Endothelial cell of umbilical vein (primary cell): Measurements from ENCODE around the gene LBHD2. TPM values are rescaled to one million over a fixed set of nuclear protein-coding genes. Genes with fewer than 3 reads are reported as not detected.

Experiments
- BruUV-seq: library from RNA; stranded (reverse); fragments of 400-500 nt; replicated peaks from 2 replicates; lab custom pipeline; 2021; lab: Mats Ljungman, UMichigan
- CTCF ChIA-PET: fragments of 300-600, 350-600 bp; sonication (Branson Sonifier 250); formaldehyde crosslinking; loops from one replicate; lab custom pipeline; 2021; ENCODE audit warnings: antibody characterized with exemption, inconsistent platforms; lab: Charles Lee
- POLR2A ChIA-PET: fragments of 300-600, 350-600 bp; sonication (Branson Sonifier 250); formaldehyde crosslinking; loops from one replicate; lab custom pipeline; 2021; ENCODE audit warnings: antibody characterized with exemption, inconsistent platforms; lab: Charles Lee
- DNase-seq: peaks from one replicate; pipeline ENCODE4 v3.0.0-alpha.2; 2011; ENCODE audit warnings: low read depth, low spot score
- FAIRE-seq: peaks from 2 replicates; lab custom pipeline; 2011; peaks lifted over from hg19 to GRCh38; lab: Jason Lieb, UNC
- H2AFZ ChIP-seq: 2 replicates; pipeline ENCODE4 v1.6.0; 2012; ENCODE audit warnings: low read depth, low read length, control low read depth, inconsistent platforms
- H3K27ac ChIP-seq: 2 replicates; pipeline ENCODE4 v1.5.1; 2011; ENCODE audit warnings: low read depth, mild to moderate bottlenecking, control low read depth, low read length, moderate library complexity; ENCODE audit not compliant: insufficient read depth
- H3K27me3 ChIP-seq, 2 experiments: 2 replicates each; pipeline versions ENCODE4 v1.6.0 to v1.6.1; 2011; ENCODE audit warnings: low read length in 2 of 2, mixed read lengths in 1 of 2; ENCODE audit not compliant: control insufficient read depth in 2 of 2, insufficient read depth in 2 of 2
- H3K36me3 ChIP-seq, 2 experiments: 2 replicates in 1 of 2; 3 replicates in 1 of 2; pipeline ENCODE4 v1.5.1; 2011; ENCODE audit warnings: low read length in 2 of 2, mild to moderate bottlenecking in 1 of 2, moderate library complexity in 1 of 2; ENCODE audit not compliant: control insufficient read depth in 2 of 2, insufficient read depth in 2 of 2; ENCODE audit errors: extremely low read depth in 1 of 2
- H3K4me1 ChIP-seq: 3 replicates; pipeline ENCODE4 v1.5.1; 2011; ENCODE audit warnings: mild to moderate bottlenecking, low read length; ENCODE audit not compliant: control insufficient read depth, insufficient read depth; ENCODE audit errors: extremely low read depth
- H3K4me2 ChIP-seq: 2 replicates; pipeline ENCODE4 v1.6.1; 2011; ENCODE audit warnings: low read length, control low read depth, mixed read lengths; ENCODE audit not compliant: insufficient read depth
- H3K4me3 ChIP-seq, 3 experiments: fragments of 200-600 bp in 1 of 3; sonication (generic), shearing (Covaris generic) in 1 of 3; replicated peaks in 1 of 3; 2 replicates each; pipeline ENCODE4 v1.5.1; 2011 to 2016; ENCODE audit warnings: control low read depth in 3 of 3, low read length in 3 of 3, mild to moderate bottlenecking in 2 of 3, inconsistent platforms in 1 of 3, low read depth in 1 of 3, moderate library complexity in 1 of 3; ENCODE audit not compliant: insufficient read depth in 1 of 3
- H3K79me2 ChIP-seq: 2 replicates; pipeline ENCODE4 v1.6.0; 2012; ENCODE audit warnings: low read length, inconsistent platforms; ENCODE audit not compliant: control insufficient read depth, insufficient read depth
- H3K9ac ChIP-seq: replicated peaks from 2 replicates; pipeline ENCODE3; 2011; ENCODE audit warnings: low read length, control low read depth; ENCODE audit not compliant: insufficient read depth; ENCODE audit errors: extremely low read depth
- H3K9me1 ChIP-seq: replicated peaks from 3 replicates; pipeline ENCODE4 v1.6.0; 2011; ENCODE audit warnings: mild to moderate bottlenecking, low read length; ENCODE audit not compliant: control insufficient read depth, insufficient read depth; ENCODE audit errors: extremely low read depth
- H3K9me3 ChIP-seq: replicated peaks from 2 replicates; pipeline ENCODE4 v1.5.1; 2012; ENCODE audit warnings: low read length, inconsistent platforms; ENCODE audit not compliant: control insufficient read depth, insufficient read depth
- H4K20me1 ChIP-seq: replicated peaks from 2 replicates; pipeline ENCODE3; 2011; ENCODE audit warnings: mild to moderate bottlenecking, low read length; ENCODE audit not compliant: control insufficient read depth, insufficient read depth; ENCODE audit errors: extremely low read depth
- EZH2 ChIP-seq: IDR thresholded peaks from 2 replicates; pipeline ENCODE4 v1.6.1; 2012; ENCODE audit warnings: borderline replicate concordance, low read depth, mild to moderate bottlenecking, moderate library complexity, low read length, inconsistent platforms; ENCODE audit not compliant: severe bottlenecking
- FOS ChIP-seq: IDR thresholded peaks from 2 replicates; pipeline ENCODE4 v1.6.1; 2011; ENCODE audit warnings: mild to moderate bottlenecking, low read length, moderate library complexity, borderline replicate concordance; ENCODE audit not compliant: insufficient read depth
- GATA2 ChIP-seq: IDR thresholded peaks from 2 replicates; pipeline ENCODE4 v1.7.0; 2011; ENCODE audit warnings: low read depth, mild to moderate bottlenecking, moderate library complexity, mixed read lengths, low read length; ENCODE audit not compliant: insufficient read length, insufficient read depth
- JUN ChIP-seq: IDR thresholded peaks from 2 replicates; pipeline ENCODE4 v1.6.1; 2011; ENCODE audit warnings: borderline replicate concordance, low read depth; ENCODE audit not compliant: insufficient read length, insufficient read depth
- MYC ChIP-seq: IDR thresholded peaks from one replicate; pipeline ENCODE4 v1.6.1; 2011; ENCODE audit warnings: mild to moderate bottlenecking, low read depth, low read length
- POLR2A ChIP-seq: IDR thresholded peaks from 2 replicates; pipeline ENCODE4 v1.6.1; 2012; ENCODE audit warnings: low read depth, mild to moderate bottlenecking, control low read depth, low read length
- POLR2AphosphoS5 ChIP-seq: IDR thresholded peaks from 2 replicates; pipeline ENCODE4 v1.6.1; 2012; ENCODE audit warnings: low read depth, mild to moderate bottlenecking, control low read depth, low read length, moderate library complexity; ENCODE audit not compliant: insufficient read depth
- dilution Hi-C: fragments of 300-500 bp; cut with MboI; formaldehyde crosslinking; loops from one replicate; pipeline ENCODE4 v1.15.0; 2019; ENCODE audit warnings: low sequenced_read_pairs; ENCODE audit not compliant: extremely low pct_ligation_motif_present
- intact Hi-C: fragments of 100-400 bp; cut with micrococcal nuclease; formaldehyde crosslinking; loops from one replicate; pipeline ENCODE4 v1.10.0; 2022
- polyA plus RNA-seq, 4 experiments: library from polyadenylated mRNA; depleted of rRNA in 3 of 4; stranded (reverse) in 3 of 4; unstranded in 1 of 4; fragments of >200 nt; gene quantifications; 2 replicates each; pipeline versions ENCODE4 v1.2.1 to v1.2.3, GENCODE V29; 2011 to 2012; ENCODE audit warnings: missing spikeins in 1 of 4
- total RNA-seq: library from RNA; stranded (reverse); gene quantifications from 2 replicates; pipeline ENCODE4 v1.2.3, GENCODE V29; 2021
- TF ChIP-seq, protein P1 (sequence below): IDR thresholded peaks from 2 replicates; pipeline ENCODE4 v1.6.1; 2011; ENCODE audit not compliant: insufficient read depth, insufficient read length
- TF ChIP-seq, protein P2 (sequence below), 2 donors: IDR thresholded peaks; 1 replicate in 1 of 2; 2 replicates in 1 of 2; pipeline ENCODE4 v1.5.1; 2011; ENCODE audit warnings: low read length in 2 of 2, mild to moderate bottlenecking in 2 of 2, moderate library complexity in 2 of 2, control low read depth in 1 of 2, inconsistent platforms in 1 of 2, low read depth in 1 of 2; ENCODE audit not compliant: insufficient read depth in 1 of 2; ENCODE audit errors: extremely low read depth in 1 of 2

The LBHD2 gene
- total and polyA plus RNA-seq, 2 donors (not counting 3 experiments of a cell fraction or from before 2014, with no cell fraction given) = not detected

DNA sequence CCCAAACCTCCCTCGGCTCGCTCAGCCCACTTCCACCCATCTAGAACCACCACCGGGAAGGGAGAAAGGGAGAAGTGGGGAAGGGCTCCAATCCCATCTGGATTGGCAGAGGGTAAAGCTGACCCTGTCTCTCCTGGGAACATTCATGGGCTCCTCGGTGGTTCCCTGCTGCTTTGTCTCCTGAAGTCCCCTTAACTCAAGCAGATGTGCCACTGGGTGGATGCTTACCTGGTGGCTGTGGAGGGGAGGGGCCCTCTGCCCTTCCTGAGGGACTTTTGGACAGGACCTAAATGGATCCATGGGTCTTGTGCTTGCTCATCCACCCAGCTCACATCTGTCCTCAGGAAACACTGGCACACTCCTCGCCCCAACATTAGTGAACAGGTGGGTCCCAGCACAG is 24.5 kb upstream of the LBHD2 start:
- Histone ChIP-seq H3K36me3 (no peaks in the 10 kb centered on the region), H3K9me3 (no peaks in the 10 kb centered on the region), H3K4me3 (no peak overlapping the region), H4K20me1 (peaks cover 4% of the 10 kb centered on the region), H3K4me2 (no peak overlapping the region), H3K79me2 (peaks cover 20% of the 10 kb centered on the region), H3K9me1 (no peaks in the 10 kb centered on the region), H3K4me1 (peaks cover 19% of the 10 kb centered on the region), H3K27me3 (no peaks in the 10 kb centered on the region), H3K27ac (no peak overlapping the region), H2AFZ (no peak overlapping the region), H3K9ac (no peak overlapping the region)
- intact Hi-C loops (loop anchor here (5.0 kb wide), 1 partner anchor 87 kb away; no protein-coding TSS in a partner anchor), dilution Hi-C loops (no loop called here)
- DNase-seq (no peak), FAIRE-seq (no peak)
- no peak for TF ChIP-seq POLR2A
- TF ChIP-seq GATA2 = no peak
- no peak for TF ChIP-seq JUN
- no peak for TF ChIP-seq MYC
- no peak for TF ChIP-seq POLR2AphosphoS5
- no peak for TF ChIP-seq FOS
- TF ChIP-seq, protein P1, sequence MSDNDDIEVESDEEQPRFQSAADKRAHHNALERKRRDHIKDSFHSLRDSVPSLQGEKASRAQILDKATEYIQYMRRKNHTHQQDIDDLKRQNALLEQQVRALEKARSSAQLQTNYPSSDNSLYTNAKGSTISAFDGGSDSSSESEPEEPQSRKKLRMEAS = no peak
- TF ChIP-seq EZH2 = no peak
- TF ChIP-seq, protein P2, sequence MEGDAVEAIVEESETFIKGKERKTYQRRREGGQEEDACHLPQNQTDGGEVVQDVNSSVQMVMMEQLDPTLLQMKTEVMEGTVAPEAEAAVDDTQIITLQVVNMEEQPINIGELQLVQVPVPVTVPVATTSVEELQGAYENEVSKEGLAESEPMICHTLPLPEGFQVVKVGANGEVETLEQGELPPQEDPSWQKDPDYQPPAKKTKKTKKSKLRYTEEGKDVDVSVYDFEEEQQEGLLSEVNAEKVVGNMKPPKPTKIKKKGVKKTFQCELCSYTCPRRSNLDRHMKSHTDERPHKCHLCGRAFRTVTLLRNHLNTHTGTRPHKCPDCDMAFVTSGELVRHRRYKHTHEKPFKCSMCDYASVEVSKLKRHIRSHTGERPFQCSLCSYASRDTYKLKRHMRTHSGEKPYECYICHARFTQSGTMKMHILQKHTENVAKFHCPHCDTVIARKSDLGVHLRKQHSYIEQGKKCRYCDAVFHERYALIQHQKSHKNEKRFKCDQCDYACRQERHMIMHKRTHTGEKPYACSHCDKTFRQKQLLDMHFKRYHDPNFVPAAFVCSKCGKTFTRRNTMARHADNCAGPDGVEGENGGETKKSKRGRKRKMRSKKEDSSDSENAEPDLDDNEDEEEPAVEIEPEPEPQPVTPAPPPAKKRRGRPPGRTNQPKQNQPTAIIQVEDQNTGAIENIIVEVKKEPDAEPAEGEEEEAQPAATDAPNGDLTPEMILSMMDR (IDR thresholded peaks at IDR 0.05; ENCODE audit: extremely low read depth in 1 of 2, insufficient read depth in 1 of 2, low read depth in 1 of 2, low read length in 2 of 2) = no peak
- ChIA-PET CTCF (interaction anchor here (1.1 kb wide), 1 partner anchor 16 kb away, joined by 3 read pairs; no protein-coding TSS in a partner anchor), POLR2A (no interaction called here)
- BruUV-seq = no TSS peak
